HepG2 (cell line): ENCODE results near the gene RCOR1. TPM values are rescaled to one million over a fixed set of nuclear protein-coding genes. Genes with fewer than 3 reads are reported as not detected.

Experiments
- AFF4 ChIP-seq: sonication (generic); formaldehyde crosslinking; IDR thresholded peaks from 2 replicates; pipeline ENCODE4 v1.4.0; 2020; ENCODE audit warnings: missing genetic modification reagents
- ARID4A ChIP-seq: sonication (generic); formaldehyde crosslinking; IDR thresholded peaks from 2 replicates; pipeline ENCODE4 v1.5.0; 2020; ENCODE audit warnings: mild to moderate bottlenecking, missing genetic modification reagents, borderline replicate concordance
- ATF2 ChIP-seq: sonication (generic); formaldehyde crosslinking; IDR thresholded peaks from 2 replicates; pipeline ENCODE4 v1.4.0; 2020; ENCODE audit warnings: missing genetic modification reagents
- ATF5 ChIP-seq: sonication (generic); formaldehyde crosslinking; IDR thresholded peaks from 2 replicates; pipeline ENCODE4 v1.4.0; 2020; ENCODE audit warnings: mild to moderate bottlenecking, low read depth, missing genetic modification reagents
- CENPX ChIP-seq: sonication (generic); formaldehyde crosslinking; IDR thresholded peaks from 2 replicates; pipeline ENCODE4 v1.9.0; 2021; ENCODE audit warnings: mild to moderate bottlenecking, missing genetic modification reagents, moderate library complexity
- DDIT3 ChIP-seq: sonication (generic); formaldehyde crosslinking; IDR thresholded peaks from 2 replicates; pipeline ENCODE4 v1.4.0; 2020; ENCODE audit warnings: mild to moderate bottlenecking, missing genetic modification reagents
- GRHL1 ChIP-seq: sonication (generic); formaldehyde crosslinking; conservative IDR thresholded peaks from 2 replicates; pipeline ENCODE4 v1.8.0; 2022; ENCODE audit warnings: missing genetic modification reagents
- KAT2B ChIP-seq: fragments of 150-350 bp; IDR thresholded peaks from 2 replicates; pipeline ENCODE4 v1.6.1; 2014; ENCODE audit warnings: low read depth, low read length, borderline replicate concordance
- MZF1 ChIP-seq: sonication (generic); formaldehyde crosslinking; IDR thresholded peaks from 2 replicates; pipeline ENCODE4 v1.8.1; 2023; ENCODE audit warnings: mild to moderate bottlenecking, missing genetic modification reagents, borderline replicate concordance
- NFYB ChIP-seq: sonication (generic); formaldehyde crosslinking; IDR thresholded peaks from 2 replicates; pipeline ENCODE4 v1.4.0; 2020; ENCODE audit warnings: missing genetic modification reagents
- PHB2 ChIP-seq: fragments of 450-650 bp; IDR thresholded peaks from 2 replicates; pipeline ENCODE4 v1.6.1; 2018; ENCODE audit not compliant: partially characterized antibody
- POGZ ChIP-seq: sonication (generic); formaldehyde crosslinking; IDR thresholded peaks from 2 replicates; pipeline ENCODE4 v1.4.0; 2020; ENCODE audit warnings: mild to moderate bottlenecking, missing genetic modification reagents
- RAD51 ChIP-seq: fragments of 450-650 bp; IDR thresholded peaks from 2 replicates; pipeline ENCODE4 v1.6.1; 2016; ENCODE audit warnings: borderline replicate concordance
- ZMYM2 ChIP-seq: sonication (generic); formaldehyde crosslinking; IDR thresholded peaks from 2 replicates; pipeline ENCODE4 v1.8.0; 2022; ENCODE audit warnings: mild to moderate bottlenecking, missing genetic modification reagents
- ZNF441 ChIP-seq: sonication (generic); formaldehyde crosslinking; IDR thresholded peaks from 2 replicates; pipeline ENCODE4 v1.7.0; 2021; ENCODE audit warnings: missing genetic modification reagents, borderline replicate concordance
- ZNF547 ChIP-seq: sonication (generic); formaldehyde crosslinking; IDR thresholded peaks from 2 replicates; pipeline ENCODE4 v1.5.1; 2020; ENCODE audit warnings: mild to moderate bottlenecking, missing genetic modification reagents
- polyA plus RNA-seq, 8 experiments: library from polyadenylated mRNA; depleted of rRNA in 3 of 8; stranded (reverse) in 7 of 8; unstranded in 1 of 8; fragments of >200 nt; fragmentation: Illumina TruSeq in 4 of 8; extraction: Trizol in 4 of 8; gene quantifications; 2 replicates each; pipeline versions ENCODE4 v1.2.1 to v1.2.3, GENCODE V29; 2011 to 2016; ENCODE audit warnings: low read depth in 4 of 8, missing spikeins in 1 of 8, mixed read lengths in 1 of 8; ENCODE audit not compliant: insufficient read depth in 1 of 8
- total RNA-seq, 5 experiments: library from RNA; depleted of rRNA; stranded (reverse); fragments of >200 nt; fragmentation: Illumina TruSeq; extraction: Trizol; gene quantifications; 2 replicates each; pipeline ENCODE4 v1.2.3, GENCODE V29; 2016; ENCODE audit warnings: low read depth in 1 of 5

Gene RCOR1
- total and polyA plus RNA-seq, 2 of the 13 experiments (the other 11 are each of a cell fraction or from before 2014, with no cell fraction given): 10.2 to 11.1 TPM

- TF ChIP-seq DDIT3 (CRISPR knock-in tag) (no peak), POGZ (no peak), ZNF547 (CRISPR knock-in tag) (peak; percentile 30; the same call in 1 of the 2 replicates), CENPX (no peak), ZMYM2 (CRISPR knock-in tag) (no peak), MZF1 (CRISPR knock-in tag) (no peak), GRHL1 (no peak), RAD51 (no peak), NFYB (CRISPR knock-in tag) (no peak), AFF4 (CRISPR knock-in tag) (no peak), ZNF441 (CRISPR knock-in tag) (no peak), ARID4A (CRISPR knock-in tag) (peak; percentile 24; the same call in 1 of the 2 replicates), KAT2B (no peak), ATF2 (CRISPR knock-in tag) (no peak), ATF5 (CRISPR knock-in tag) (no peak), PHB2 (no peak)
These were observed 184.6 kb downstream of the RCOR1 start, which contains the start of gene TRAF3 (continued) for GRCh38 chr14:102776761-102777710.
